CMK (cell line): ENCODE measurements around the gene ERBB4.

Source experiments
- DNase-seq: peaks from one replicate; pipeline ENCODE4 v3.0.0-alpha.2; 2010; ENCODE audit warnings: low read depth

The ERBB4 gene

GRCh38 chr2:211994806-211995205, 543.8 kb downstream of the ERBB4 start:
- no peak for DNase-seq

DNA sequence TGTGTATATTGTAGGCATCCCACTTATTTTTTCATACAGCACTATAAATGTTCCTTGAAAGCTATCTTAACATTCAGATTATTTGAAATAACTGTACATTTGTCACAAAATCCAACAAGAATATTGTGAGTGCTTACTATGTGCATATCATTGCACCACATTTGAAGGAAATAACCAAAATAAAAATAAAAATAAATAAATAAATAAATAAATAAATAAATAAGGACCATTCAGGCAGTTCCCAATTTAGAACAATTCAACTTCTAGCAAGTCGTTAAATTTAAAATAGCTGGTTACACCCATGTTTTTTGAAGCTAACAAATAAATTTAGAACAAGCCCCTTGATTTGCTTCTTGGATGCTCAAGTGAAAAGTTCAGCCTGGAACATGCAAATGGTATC, 548.3 kb downstream of the ERBB4 start:
- no peak for DNase-seq

GRCh38 chr2:211986313-211986712, 552.3 kb downstream of the ERBB4 start:
- DNase-seq: no peak

DNA sequence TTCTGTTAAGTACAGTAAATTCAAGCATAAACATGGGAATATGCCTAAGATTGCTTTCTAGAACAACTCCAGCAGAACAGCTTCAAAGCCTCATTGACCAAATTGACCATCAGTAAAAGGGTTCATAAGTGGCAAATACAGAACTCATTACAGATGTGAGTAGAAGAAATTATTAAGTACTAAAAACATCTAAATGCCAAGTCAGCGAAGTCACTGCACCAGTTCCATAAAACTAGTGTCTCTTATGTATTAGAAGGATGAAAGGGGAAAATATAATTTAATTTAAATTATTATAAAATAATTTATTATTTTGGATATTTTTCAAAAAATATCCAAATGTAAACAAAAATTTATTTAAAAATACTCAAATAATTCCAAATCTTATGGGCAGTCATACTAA, 553.2 kb downstream of the ERBB4 start:
- DNase-seq: no peak

- no peak for DNase-seq
These were observed 556.4 kb downstream of the ERBB4 start for GRCh38 chr2:211982162-211982561.

DNA sequence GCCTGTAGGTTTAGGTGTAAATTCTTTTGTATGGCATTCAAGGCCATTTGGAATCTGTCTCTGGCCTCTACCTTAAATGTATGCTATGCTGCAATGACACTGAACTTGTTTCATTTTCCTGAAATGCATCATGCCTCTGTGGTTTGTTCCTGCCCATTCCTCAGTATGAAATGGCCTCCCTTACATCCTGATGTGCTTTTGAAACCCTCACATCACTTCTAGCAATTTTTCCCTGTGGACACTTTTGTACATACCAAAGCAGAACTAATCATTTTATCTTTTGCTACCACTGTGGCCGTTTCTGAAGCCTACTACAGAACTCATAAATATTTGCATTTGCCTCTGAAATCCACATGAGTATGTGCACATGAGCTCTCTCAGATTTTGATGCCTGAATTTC, 557.2 kb downstream of the ERBB4 start:
- DNase-seq: no peak

GRCh38 chr2:211976076-211976475, 562.5 kb downstream of the ERBB4 start:
- no peak for DNase-seq

DNA sequence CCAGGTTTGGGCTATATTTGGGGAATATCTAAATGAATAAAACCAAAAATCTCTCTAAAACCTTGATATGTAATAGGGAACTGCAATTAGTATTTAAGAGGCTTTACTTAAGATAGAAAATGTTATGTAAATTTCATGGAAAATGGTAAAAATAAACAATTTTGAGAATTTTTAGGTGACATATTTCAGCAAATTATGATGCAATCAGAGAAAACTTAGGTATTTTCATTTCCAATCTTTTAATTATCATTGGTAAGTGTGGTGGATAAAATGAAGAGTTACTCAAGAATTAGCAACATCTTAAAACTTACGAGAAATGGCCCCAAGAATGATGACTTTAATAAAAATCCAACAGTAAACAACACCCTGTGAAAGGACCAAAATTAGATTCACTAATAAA, 571.4 kb downstream of the ERBB4 start:
- no peak for DNase-seq

DNA sequence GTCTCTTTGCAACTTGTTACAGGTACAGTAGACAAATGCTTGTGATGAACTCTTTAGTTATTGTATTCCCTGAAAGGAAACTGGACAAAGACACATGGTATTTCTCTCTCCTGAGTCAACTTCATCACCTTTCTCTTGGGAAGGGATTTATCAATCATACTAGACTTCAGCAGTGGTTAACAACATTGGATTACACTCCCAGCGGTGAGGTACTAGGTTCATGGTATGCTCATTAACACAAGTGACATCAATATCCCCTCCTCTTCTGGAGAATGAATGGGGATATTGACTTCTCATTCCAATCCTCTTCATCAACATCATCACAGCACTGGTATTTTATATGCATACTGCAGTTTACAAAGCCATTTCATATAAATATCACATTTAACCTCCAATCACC, 574.6 kb downstream of the ERBB4 start:
- DNase-seq: no peak

GRCh38 chr2:211957799-211958198, 580.8 kb downstream of the ERBB4 start:
- DNase-seq: no peak

- no peak for DNase-seq
These were observed 583.0 kb downstream of the ERBB4 start for GRCh38 chr2:211955648-211956047.

GRCh38 chr2:211948932-211949331, 589.7 kb downstream of the ERBB4 start:
- DNase-seq: no peak

- DNase-seq: no peak
These were observed 591.6 kb downstream of the ERBB4 start for GRCh38 chr2:211946960-211947359.

DNA sequence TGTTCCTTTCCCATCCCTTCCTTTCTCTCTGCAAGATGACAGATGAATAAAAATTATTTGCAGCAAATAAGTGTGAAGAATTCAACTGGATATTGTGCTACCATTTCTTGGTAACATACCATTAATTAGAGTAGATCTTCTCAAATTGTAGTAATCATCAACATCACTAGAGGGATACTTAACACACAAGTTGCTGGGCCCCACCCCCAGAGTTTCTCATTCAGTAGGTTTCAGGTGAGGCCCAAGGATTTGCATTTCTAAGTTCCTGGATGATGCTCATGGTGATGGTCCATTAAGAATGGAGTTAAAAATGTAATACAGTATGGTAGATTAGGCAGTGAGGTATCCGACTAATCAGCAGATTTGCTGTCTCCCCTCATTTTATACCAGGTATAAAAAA, 594.0 kb downstream of the ERBB4 start:
- DNase-seq: no peak

DNA sequence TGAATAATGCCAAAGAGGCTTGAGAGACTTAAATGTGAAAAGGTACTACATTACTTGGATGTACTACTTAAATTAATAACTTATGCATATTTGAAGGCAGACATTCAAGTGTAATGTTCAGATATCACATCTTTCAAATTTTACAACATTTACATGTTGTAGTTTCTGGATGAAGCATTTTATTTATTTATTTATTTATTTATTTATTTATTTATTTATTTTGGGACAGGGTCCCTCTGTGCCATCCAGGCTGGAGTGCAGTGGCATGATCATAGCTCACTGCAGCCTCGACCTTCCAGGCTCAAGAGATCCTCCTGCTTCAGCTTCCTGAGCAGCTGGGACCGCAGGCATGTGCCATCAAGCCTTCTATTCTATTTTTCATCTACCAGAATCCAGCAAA, 596.4 kb downstream of the ERBB4 start:
- no peak for DNase-seq

DNA sequence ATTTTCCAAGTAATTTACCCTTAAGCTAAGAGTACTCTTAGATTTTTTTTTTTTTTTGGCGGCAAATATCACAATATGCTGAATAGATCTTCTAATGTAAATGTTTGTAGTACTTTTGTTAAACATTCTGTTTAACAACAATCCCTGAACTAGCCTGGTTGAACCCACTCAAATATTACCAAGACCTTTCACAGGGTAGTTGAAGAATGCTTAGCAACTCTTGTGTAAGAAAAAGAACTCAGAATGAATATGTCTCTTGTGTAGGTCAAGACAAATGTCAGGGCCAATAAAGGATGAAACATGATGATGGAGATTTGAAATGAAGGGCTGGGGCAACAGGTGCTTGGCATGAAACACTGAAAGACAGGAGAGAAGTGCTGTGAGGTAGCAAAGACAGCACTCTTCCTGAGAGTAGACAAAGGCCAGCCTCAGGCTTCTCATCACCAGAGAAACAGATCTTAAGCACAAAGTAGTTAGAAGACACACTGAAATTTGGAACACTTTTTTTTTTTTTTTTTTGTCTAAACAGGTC, 597.3 kb downstream of the ERBB4 start:
- no peak for DNase-seq

- no peak for DNase-seq
These were observed 599.4 kb downstream of the ERBB4 start for GRCh38 chr2:211939177-211939576.

DNA sequence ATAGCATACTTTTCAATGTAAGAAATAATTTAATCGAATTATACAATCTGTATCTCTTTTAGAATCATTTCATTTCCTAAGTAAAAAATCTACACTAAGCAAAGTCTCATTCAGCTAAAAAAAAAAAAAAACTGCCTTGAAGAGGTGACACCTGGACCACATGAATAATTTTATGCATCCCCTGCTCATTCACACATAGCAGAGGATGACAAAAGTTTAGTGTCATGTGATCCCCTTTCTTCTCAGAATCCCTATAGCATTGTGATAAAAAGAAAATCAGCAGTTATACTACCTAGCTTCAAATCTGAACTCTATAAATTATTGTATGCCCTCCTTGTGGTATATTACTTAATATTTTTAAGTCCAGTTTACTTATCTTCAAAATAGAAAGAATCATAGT, 603.8 kb downstream of the ERBB4 start:
- DNase-seq: no peak

DNA sequence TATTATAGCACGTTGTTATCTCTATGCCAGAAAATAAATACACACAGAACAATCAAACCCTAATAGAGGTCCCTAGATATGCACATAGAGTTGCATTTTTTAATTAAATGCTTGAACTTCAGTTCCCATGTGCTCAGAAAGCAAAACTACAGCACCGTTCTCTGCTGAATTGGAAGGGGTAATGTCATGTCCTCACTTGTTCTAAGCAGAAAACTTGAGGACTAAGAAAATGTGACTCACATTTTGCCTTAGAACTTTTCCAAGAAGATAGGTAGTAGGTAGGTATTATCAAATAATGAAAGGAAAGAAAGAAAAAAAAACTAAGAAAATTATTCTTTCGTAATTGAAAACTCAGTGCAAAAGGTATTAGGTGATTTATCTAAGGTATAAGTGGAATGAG, 607.3 kb downstream of the ERBB4 start:
- no peak for DNase-seq

GRCh38 chr2:211930331-211930730, 608.3 kb downstream of the ERBB4 start:
- DNase-seq: no peak

- no peak for DNase-seq
These were observed 610.4 kb downstream of the ERBB4 start for GRCh38 chr2:211928201-211928600.

GRCh38 chr2:211923019-211923418, 615.6 kb downstream of the ERBB4 start:
- DNase-seq: no peak

DNA sequence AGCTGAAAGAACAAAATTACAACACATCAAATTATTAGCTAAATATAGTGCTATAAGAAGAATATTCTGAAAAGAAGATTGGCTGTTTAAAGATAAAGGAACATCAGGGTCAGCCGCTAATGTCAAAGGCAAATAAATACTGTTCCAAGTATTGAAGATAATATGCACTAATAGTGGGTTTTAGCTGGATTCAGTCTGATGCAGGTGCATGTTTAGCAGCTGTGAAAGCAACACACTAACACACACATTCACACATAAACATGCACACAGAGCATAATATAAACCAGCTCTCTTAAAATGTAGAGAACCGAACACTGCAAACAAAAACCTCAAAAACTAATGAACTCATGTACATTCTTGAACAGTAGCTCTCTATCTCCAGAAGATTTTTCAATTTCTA, 634.6 kb downstream of the ERBB4 start:
- no peak for DNase-seq

GRCh38 chr2:211901226-211901846, 637.3 kb downstream of the ERBB4 start:
- DNase-seq: no peak

GRCh38 chr2:211900518-211900917, 638.1 kb downstream of the ERBB4 start:
- no peak for DNase-seq
